Measurements from ENCODE around the gene EXOC2.

DNA sequence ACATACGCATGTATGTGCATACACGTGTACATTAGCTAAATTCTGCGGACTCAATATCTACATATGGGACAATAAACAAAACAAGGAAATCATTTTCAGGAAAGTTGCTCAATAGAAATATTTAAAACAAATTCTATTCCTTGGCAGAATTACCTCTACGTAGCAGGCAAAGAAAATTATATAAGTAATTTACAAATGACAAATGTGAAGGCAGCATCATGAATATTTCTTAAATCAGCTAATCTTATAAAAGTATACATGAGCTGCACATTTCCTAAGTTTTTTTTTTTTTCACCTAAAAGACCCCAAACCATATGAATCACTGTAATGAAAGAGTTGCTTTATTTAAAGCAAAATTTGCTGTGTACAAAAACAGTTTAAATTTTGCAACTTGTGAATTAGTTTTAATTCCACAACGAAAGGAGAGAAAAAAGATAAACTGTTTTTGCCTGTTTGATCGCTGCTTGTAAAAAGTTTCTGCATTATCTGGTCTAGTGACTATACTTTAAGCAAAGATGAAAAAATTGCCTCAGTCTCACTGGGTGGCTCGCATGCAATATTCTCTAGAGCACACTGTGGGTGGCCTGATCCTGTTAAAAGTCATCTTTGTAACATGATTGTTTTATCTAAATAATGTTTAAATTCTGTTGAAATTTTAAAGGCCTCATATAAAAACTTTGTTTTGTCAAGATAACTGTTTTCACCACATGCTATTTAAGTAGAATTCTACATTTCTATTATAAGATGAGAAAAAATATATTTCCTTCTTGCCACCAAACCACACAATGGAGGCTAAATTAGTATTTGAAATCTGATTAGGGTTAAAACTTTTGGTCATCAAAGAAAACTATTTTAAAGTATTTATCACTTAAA, 93.1 kb downstream of the EXOC2 start:
- TF ChIP-seq POLR2A (IDR thresholded peaks at IDR 0.05) (no peak), POLR2AphosphoS5 (IDR thresholded peaks at IDR 0.05) (no peak), EP300 (IDR thresholded peaks at IDR 0.05; ENCODE audit: low read depth) (no peak)
- TF ChIP-seq, protein P1, sequence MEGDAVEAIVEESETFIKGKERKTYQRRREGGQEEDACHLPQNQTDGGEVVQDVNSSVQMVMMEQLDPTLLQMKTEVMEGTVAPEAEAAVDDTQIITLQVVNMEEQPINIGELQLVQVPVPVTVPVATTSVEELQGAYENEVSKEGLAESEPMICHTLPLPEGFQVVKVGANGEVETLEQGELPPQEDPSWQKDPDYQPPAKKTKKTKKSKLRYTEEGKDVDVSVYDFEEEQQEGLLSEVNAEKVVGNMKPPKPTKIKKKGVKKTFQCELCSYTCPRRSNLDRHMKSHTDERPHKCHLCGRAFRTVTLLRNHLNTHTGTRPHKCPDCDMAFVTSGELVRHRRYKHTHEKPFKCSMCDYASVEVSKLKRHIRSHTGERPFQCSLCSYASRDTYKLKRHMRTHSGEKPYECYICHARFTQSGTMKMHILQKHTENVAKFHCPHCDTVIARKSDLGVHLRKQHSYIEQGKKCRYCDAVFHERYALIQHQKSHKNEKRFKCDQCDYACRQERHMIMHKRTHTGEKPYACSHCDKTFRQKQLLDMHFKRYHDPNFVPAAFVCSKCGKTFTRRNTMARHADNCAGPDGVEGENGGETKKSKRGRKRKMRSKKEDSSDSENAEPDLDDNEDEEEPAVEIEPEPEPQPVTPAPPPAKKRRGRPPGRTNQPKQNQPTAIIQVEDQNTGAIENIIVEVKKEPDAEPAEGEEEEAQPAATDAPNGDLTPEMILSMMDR (IDR thresholded peaks at IDR 0.05) = no peak

All from transverse colon (tissue), 4 donors.